Mammary epithelial cell (primary cell): Measurements from ENCODE around the gene SLC29A1.

Experiments used
- EZH2 ChIP-seq: IDR thresholded peaks from 2 replicates; pipeline ENCODE4 v1.6.1; 2012; ENCODE audit warnings: low read length, inconsistent platforms, borderline replicate concordance
- TF ChIP-seq, protein P1 (sequence below), 2 donors: IDR thresholded peaks in 1 of 2; conservative IDR thresholded peaks in 1 of 2; 2 replicates each; pipeline ENCODE4 v1.5.1; 2011 to 2012; ENCODE audit warnings: inconsistent platforms in 2 of 2, low read length in 2 of 2, mild to moderate bottlenecking in 2 of 2, control low read depth in 1 of 2, low read depth in 1 of 2; ENCODE audit not compliant: insufficient read depth in 1 of 2; ENCODE audit errors: extremely low read depth in 1 of 2

DNA sequence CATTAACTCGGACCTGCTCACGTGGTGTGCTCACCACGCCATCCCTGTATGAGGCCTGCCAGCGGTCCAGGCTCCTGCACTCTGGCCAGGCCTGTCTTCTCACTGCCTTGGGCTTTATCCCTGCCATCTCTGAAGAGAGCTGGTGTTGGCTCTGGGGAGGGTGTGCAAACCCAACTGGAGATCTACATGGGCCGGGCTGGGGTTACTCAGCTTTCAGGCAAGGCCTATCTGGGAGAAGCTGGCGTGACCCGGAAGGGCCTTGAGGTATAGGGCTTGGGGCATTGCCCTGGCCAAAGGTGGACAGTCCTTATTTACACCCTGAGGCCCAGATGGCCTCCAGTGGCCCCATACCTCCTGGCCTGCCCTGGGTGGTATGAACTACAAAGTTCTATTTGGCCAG, 5.0 kb downstream of the SLC29A1 start:
- TF ChIP-seq, protein P1, sequence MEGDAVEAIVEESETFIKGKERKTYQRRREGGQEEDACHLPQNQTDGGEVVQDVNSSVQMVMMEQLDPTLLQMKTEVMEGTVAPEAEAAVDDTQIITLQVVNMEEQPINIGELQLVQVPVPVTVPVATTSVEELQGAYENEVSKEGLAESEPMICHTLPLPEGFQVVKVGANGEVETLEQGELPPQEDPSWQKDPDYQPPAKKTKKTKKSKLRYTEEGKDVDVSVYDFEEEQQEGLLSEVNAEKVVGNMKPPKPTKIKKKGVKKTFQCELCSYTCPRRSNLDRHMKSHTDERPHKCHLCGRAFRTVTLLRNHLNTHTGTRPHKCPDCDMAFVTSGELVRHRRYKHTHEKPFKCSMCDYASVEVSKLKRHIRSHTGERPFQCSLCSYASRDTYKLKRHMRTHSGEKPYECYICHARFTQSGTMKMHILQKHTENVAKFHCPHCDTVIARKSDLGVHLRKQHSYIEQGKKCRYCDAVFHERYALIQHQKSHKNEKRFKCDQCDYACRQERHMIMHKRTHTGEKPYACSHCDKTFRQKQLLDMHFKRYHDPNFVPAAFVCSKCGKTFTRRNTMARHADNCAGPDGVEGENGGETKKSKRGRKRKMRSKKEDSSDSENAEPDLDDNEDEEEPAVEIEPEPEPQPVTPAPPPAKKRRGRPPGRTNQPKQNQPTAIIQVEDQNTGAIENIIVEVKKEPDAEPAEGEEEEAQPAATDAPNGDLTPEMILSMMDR (conservative IDR thresholded peaks at IDR 0.05 in 1 of 2, IDR thresholded peaks at IDR 0.05 in 1 of 2; ENCODE audit: extremely low read depth in 1 of 2, insufficient read depth in 1 of 2, low read depth in 1 of 2, low read length in 2 of 2) = no peak
- no peak for TF ChIP-seq EZH2
